HepG2 (cell line): ENCODE data around the gene EZH1. TPM values are rescaled to one million over a fixed set of nuclear protein-coding genes. Genes with fewer than 3 reads are reported as not detected.

Experiments used
- AGO1 ChIP-seq: fragments of 200-400 bp; formaldehyde crosslinking; IDR thresholded peaks from 2 replicates; pipeline ENCODE4 v1.6.1; 2017; ENCODE audit warnings: mild to moderate bottlenecking, low read depth, low read length, moderate library complexity; ENCODE audit not compliant: poor library complexity, severe bottlenecking
- REL ChIP-seq: sonication (generic); formaldehyde crosslinking; conservative IDR thresholded peaks from 2 replicates; pipeline ENCODE4 v1.8.0; 2022; ENCODE audit warnings: mild to moderate bottlenecking, missing genetic modification reagents, moderate library complexity
- ZFP1 ChIP-seq: IDR thresholded peaks from 2 replicates; pipeline ENCODE4 v1.6.1; 2016
- ZNF337 ChIP-seq: sonication (generic); formaldehyde crosslinking; IDR thresholded peaks from 2 replicates; pipeline ENCODE4 v1.5.1; 2020; ENCODE audit warnings: missing genetic modification reagents, low read depth, mild to moderate bottlenecking, borderline replicate concordance
- polyA plus RNA-seq, 8 experiments: library from polyadenylated mRNA; depleted of rRNA in 3 of 8; stranded (reverse) in 7 of 8; unstranded in 1 of 8; fragments of >200 nt; fragmentation: Illumina TruSeq in 4 of 8; extraction: Trizol in 4 of 8; gene quantifications; 2 replicates each; pipeline versions ENCODE4 v1.2.1 to v1.2.3, GENCODE V29; 2011 to 2016; ENCODE audit warnings: low read depth in 4 of 8, missing spikeins in 1 of 8, mixed read lengths in 1 of 8; ENCODE audit not compliant: insufficient read depth in 1 of 8
- total RNA-seq, 5 experiments: library from RNA; depleted of rRNA; stranded (reverse); fragments of >200 nt; fragmentation: Illumina TruSeq; extraction: Trizol; gene quantifications; 2 replicates each; pipeline ENCODE4 v1.2.3, GENCODE V29; 2016; ENCODE audit warnings: low read depth in 1 of 5
- TF ChIP-seq, protein P1 (sequence below): sonication (generic); formaldehyde crosslinking; IDR thresholded peaks from 2 replicates; pipeline ENCODE4 v1.5.0; 2020; ENCODE audit warnings: mild to moderate bottlenecking, missing genetic modification reagents
- TF ChIP-seq, protein P2 (sequence below): sonication (generic); formaldehyde crosslinking; IDR thresholded peaks from 2 replicates; pipeline ENCODE4 v1.5.0; 2020; ENCODE audit warnings: mild to moderate bottlenecking, missing genetic modification reagents
- TF ChIP-seq, protein P3 (sequence below): sonication (generic); formaldehyde crosslinking; IDR thresholded peaks from 2 replicates; pipeline ENCODE4 v1.4.0; 2020; ENCODE audit warnings: missing genetic modification reagents, borderline replicate concordance
- TF ChIP-seq, protein P4 (sequence below), 2 experiments: IDR thresholded peaks; 2 replicates each; pipeline ENCODE4 v1.6.1; 2011 to 2012; ENCODE audit warnings: low read length in 2 of 2, borderline replicate concordance in 1 of 2, low read depth in 1 of 2, mild to moderate bottlenecking in 1 of 2, moderate library complexity in 1 of 2

The EZH1 gene
- total and polyA plus RNA-seq, 2 of the 13 experiments (the other 11 are each of a cell fraction or from before 2014, with no cell fraction given): 11.6 to 24.0 TPM

DNA sequence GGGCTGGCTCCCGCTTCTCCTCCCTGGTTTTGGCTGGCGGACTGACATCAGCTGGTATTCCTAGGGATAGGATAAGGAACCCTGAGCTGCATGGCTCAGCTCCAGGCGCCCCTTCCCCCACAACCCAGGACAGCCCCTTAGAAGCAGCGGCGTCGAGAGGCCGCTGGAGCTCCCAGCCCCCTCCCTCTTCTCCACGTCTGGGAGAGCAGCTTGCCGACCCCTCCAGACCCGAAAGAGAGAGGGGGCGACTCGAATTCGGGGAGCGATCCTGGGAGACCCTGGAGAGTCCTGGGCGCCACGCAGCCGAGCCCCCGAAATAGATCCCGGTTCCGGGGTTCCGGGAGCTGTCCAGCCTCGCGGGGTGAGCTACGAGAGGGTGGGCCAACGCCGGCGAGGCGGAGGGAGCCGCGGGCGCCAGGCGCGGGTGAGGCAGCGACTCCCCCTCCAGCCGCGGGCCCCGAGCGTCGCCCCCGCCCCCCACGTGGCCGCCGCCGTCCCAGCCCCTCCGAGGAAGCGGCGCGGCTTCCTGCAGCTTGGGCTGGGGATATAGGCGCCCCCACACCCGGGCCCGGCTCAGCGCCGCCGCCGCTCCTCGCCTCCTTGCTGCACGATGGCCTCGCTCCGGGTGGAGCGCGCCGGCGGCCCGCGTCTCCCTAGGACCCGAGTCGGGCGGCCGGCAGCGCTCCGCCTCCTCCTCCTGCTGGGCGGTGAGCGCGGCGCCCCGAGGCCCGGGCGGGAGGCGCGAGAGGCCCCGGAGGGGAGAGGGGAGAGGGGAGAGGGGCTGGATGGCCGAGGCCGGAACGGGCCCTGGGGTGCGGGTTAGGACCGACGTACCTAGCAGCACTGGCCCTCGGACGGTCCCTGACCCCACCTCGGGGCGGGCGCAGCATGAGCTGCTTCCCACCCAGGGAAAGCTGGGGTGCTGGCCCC lies 16.1 kb upstream of the EZH1 start, which contains the start of gene RAMP2 (continued):
- TF ChIP-seq, protein P1, sequence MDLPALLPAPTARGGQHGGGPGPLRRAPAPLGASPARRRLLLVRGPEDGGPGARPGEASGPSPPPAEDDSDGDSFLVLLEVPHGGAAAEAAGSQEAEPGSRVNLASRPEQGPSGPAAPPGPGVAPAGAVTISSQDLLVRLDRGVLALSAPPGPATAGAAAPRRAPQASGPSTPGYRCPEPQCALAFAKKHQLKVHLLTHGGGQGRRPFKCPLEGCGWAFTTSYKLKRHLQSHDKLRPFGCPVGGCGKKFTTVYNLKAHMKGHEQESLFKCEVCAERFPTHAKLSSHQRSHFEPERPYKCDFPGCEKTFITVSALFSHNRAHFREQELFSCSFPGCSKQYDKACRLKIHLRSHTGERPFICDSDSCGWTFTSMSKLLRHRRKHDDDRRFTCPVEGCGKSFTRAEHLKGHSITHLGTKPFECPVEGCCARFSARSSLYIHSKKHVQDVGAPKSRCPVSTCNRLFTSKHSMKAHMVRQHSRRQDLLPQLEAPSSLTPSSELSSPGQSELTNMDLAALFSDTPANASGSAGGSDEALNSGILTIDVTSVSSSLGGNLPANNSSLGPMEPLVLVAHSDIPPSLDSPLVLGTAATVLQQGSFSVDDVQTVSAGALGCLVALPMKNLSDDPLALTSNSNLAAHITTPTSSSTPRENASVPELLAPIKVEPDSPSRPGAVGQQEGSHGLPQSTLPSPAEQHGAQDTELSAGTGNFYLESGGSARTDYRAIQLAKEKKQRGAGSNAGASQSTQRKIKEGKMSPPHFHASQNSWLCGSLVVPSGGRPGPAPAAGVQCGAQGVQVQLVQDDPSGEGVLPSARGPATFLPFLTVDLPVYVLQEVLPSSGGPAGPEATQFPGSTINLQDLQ (CRISPR knock-in tag): no peak
- TF ChIP-seq AGO1 (peak; percentile 17), REL (CRISPR knock-in tag) (no peak), ZFP1 (CRISPR knock-in tag) (no peak), ZNF337 (CRISPR knock-in tag) (0 out of 2 replicates have a peak, but pooled peaks have one; percentile 28)
- TF ChIP-seq, protein P2, sequence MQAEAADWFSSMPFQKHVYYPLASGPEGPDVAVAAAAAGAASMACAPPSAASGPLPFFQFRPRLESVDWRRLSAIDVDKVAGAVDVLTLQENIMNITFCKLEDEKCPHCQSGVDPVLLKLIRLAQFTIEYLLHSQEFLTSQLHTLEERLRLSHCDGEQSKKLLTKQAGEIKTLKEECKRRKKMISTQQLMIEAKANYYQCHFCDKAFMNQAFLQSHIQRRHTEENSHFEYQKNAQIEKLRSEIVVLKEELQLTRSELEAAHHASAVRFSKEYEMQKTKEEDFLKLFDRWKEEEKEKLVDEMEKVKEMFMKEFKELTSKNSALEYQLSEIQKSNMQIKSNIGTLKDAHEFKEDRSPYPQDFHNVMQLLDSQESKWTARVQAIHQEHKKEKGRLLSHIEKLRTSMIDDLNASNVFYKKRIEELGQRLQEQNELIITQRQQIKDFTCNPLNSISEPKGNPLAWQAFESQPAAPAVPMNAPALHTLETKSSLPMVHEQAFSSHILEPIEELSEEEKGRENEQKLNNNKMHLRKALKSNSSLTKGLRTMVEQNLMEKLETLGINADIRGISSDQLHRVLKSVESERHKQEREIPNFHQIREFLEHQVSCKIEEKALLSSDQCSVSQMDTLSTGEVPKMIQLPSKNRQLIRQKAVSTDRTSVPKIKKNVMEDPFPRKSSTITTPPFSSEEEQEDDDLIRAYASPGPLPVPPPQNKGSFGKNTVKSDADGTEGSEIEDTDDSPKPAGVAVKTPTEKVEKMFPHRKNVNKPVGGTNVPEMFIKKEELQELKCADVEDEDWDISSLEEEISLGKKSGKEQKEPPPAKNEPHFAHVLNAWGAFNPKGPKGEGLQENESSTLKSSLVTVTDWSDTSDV (CRISPR knock-in tag): no peak
- TF ChIP-seq, protein P3, sequence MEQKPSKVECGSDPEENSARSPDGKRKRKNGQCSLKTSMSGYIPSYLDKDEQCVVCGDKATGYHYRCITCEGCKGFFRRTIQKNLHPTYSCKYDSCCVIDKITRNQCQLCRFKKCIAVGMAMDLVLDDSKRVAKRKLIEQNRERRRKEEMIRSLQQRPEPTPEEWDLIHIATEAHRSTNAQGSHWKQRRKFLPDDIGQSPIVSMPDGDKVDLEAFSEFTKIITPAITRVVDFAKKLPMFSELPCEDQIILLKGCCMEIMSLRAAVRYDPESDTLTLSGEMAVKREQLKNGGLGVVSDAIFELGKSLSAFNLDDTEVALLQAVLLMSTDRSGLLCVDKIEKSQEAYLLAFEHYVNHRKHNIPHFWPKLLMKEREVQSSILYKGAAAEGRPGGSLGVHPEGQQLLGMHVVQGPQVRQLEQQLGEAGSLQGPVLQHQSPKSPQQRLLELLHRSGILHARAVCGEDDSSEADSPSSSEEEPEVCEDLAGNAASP (CRISPR knock-in tag): no peak
- TF ChIP-seq, protein P4, sequence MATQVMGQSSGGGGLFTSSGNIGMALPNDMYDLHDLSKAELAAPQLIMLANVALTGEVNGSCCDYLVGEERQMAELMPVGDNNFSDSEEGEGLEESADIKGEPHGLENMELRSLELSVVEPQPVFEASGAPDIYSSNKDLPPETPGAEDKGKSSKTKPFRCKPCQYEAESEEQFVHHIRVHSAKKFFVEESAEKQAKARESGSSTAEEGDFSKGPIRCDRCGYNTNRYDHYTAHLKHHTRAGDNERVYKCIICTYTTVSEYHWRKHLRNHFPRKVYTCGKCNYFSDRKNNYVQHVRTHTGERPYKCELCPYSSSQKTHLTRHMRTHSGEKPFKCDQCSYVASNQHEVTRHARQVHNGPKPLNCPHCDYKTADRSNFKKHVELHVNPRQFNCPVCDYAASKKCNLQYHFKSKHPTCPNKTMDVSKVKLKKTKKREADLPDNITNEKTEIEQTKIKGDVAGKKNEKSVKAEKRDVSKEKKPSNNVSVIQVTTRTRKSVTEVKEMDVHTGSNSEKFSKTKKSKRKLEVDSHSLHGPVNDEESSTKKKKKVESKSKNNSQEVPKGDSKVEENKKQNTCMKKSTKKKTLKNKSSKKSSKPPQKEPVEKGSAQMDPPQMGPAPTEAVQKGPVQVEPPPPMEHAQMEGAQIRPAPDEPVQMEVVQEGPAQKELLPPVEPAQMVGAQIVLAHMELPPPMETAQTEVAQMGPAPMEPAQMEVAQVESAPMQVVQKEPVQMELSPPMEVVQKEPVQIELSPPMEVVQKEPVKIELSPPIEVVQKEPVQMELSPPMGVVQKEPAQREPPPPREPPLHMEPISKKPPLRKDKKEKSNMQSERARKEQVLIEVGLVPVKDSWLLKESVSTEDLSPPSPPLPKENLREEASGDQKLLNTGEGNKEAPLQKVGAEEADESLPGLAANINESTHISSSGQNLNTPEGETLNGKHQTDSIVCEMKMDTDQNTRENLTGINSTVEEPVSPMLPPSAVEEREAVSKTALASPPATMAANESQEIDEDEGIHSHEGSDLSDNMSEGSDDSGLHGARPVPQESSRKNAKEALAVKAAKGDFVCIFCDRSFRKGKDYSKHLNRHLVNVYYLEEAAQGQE (IDR thresholded peaks at IDR 0.05; ENCODE audit: borderline replicate concordance in 1 of 2, low read depth in 1 of 2, low read length in 2 of 2): peak; percentile 45 to 90
